ENCODE data around the gene RMDN2. TPM values are rescaled to one million over a fixed set of nuclear protein-coding genes. Genes with fewer than 3 reads are reported as not detected.
A peak's percentile ranks its signal among the peaks of the same experiment; 100 is the strongest.
"Not testable (repeated sequence)": the region's sequence is repeated elsewhere in the genome, so short reads cannot be mapped to it uniquely, and the experiment has no call there.

RMDN2 gene
- total RNA-seq, 8 experiments from 2014 or later, result 5.1 to 13.9 (median 8.1) TPM

DNA sequence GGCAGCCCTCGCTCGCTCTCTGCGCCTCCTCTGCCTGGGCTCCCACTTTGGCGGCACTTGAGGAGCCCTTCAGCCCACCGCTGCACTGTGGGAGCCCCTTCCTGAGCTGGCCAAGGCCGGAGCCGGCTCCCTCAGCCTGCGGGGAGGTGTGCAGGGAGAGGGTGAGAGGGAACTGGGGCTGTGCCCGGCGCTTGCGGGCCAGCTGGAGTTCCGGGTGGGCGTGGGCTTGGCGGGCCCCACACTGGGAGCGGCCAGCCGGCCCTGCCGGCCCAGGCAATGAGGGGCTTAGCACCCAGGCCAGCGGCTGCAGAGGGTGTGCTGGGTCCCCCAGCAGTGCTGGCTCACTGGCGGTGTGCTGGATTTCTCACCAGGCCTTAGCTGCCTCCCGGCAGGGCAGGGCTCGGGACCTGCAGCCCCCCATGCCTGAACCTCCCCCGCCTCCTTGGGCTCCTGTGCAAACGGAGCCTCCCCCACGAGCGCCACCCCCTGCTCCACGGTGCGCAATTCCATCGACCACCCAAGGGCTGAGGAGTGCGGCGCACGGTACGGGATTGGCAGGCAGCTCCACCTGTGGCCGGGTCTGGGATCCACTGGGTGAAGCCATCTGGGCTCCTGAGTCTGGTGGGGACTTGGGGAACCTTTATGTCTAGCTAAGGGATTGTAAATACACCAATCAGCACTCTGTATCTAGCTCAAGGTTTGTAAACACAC, 95.4 kb downstream of the RMDN2 start:
- H3K27ac ChIP-seq; H3K4me3 ChIP-seq; ATAC-seq (replicated peaks in 6 of 8); in situ Hi-C loops (cut with MboI; ENCODE audit: low pct_unique_long_range_greater_than_20kb in 2 of 9, low sequenced_read_pairs in 9 of 9, unreplicated experiment in 9 of 9); H3K4me1 ChIP-seq (replicated peaks in 1 of 2): not testable (repeated sequence)
- 80 to 100% (median 91%) methylated on average over 2 to 4 of the region's 33 CpGs; no CpG with 5 or more reads in 7 of the 10 experiments for WGBS, 10 experiments

DNA sequence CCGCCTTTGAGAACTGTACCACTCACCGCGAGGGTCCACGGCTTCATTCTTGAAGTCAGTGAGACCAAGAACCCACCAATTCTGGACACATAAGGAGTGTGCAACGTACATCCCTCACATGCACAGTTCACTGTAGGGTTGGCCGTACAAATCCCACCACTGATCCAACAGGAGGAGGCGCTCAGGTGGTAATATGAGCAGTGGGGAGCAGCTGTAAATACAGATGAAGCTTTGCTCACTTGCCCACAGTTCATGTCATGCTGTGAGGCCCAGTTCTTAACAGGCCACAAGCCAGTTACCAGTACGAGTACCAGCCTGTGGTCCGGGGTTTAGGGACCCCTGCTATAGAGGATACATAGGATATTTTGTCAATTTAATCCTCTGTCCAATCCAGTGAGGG, 96.5 kb downstream of the RMDN2 start:
- WGBS, 10 experiments, result 67 to 100% (median 96%) methylated on average over 1 to 6 of the region's 9 CpGs; no CpG with 5 or more reads in 5 of the 10 experiments
- Histone ChIP-seq H3K4me1 (replicated peaks in 1 of 2) (no peaks in the 10 kb centered on the region), H3K4me3 (no peak overlapping the region), H3K27ac (no peak overlapping the region)
- no peak for ATAC-seq (replicated peaks in 6 of 8)
- in situ Hi-C loops (cut with MboI; ENCODE audit: low pct_unique_long_range_greater_than_20kb in 2 of 9, low sequenced_read_pairs in 9 of 9, unreplicated experiment in 9 of 9), result no loop called here

DNA sequence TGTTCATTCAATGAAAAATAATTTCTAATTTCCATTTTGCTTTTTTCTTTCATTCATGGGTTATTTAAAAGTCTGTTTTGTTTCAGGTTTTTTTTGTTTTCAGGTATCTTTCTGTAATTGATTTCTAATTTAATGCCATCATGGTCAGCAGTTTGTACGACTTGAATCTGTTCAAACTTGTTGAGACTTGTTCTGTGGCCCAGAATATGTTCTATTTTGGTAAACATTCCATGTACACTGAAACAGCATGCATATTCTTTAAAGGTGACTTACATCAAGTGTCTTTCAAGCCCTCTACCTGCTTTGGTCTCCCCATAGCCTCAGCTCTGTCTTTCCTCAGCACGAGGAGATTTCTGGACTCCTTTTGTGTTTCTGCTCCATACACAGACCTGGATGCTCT, 101.8 kb downstream of the RMDN2 start:
- H3K27ac ChIP-seq, result no peak overlapping the region
- in situ Hi-C loops (cut with MboI; ENCODE audit: low pct_unique_long_range_greater_than_20kb in 2 of 9, low sequenced_read_pairs in 9 of 9, unreplicated experiment in 9 of 9), result no loop called here
- H3K4me3 ChIP-seq, result no peak overlapping the region
- 43 to 100% (median 80%) methylated on average over 1 to 2 of the region's 2 CpGs for WGBS, 10 experiments
- peak in 1 of 8 experiments; percentile 25 for ATAC-seq (replicated peaks in 6 of 8)
- H3K4me1 ChIP-seq (replicated peaks in 1 of 2), result no peaks in the 10 kb centered on the region

DNA sequence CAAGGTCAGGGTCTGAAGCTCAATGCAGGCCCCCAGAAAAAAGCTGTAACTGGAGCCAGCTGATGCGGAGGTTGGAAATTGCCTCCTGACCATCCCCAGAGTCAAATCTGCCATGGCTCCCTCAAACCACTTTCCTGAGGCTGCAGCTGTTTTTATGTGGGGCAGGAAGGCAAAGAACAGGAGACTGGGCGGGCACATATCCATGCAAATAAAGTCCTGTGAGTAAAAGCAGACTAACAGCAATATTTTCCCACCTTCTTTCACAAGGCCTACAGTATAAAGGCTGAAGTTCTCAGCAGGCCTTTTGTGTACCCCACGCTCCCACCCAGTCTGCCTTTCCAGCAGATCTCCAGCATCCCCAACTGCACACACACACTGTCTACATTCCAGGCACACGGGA, 103.7 kb downstream of the RMDN2 start:
- Histone ChIP-seq H3K27ac (no peak overlapping the region), H3K4me3 (no peak overlapping the region), H3K4me1 (replicated peaks in 1 of 2) (no peaks in the 10 kb centered on the region)
- in situ Hi-C loops (cut with MboI; ENCODE audit: low pct_unique_long_range_greater_than_20kb in 2 of 9, low sequenced_read_pairs in 9 of 9, unreplicated experiment in 9 of 9), result no loop called here
- WGBS, 10 experiments, result 33 to 100% (median 77%) methylated on average over 1 to 4 of the region's 4 CpGs; no CpG with 5 or more reads in 2 of the 10 experiments
- ATAC-seq (replicated peaks in 6 of 8), result peak in 2 of 8 experiments; percentile 59 to 87

DNA sequence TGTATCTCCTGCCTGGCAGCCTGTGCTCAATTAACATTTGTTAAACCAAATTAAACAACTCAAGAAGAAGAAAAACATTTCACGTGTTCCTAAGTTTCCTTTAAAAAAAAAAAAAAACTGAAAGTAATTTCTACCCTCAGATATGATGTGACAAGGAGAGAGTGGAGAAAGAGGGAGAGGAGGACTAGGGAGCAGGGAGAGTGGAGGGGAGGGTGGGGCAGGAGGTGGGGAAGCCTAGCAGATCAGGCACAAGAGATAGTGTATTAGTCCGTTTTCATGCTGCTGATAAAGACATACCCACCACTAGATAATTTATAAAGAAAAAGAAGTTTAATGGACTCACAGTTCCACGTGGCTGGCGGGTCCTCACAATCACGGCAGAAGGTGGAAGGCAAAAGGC, 104.4 kb downstream of the RMDN2 start:
- no peak for ATAC-seq (replicated peaks in 6 of 8)
- H3K27ac ChIP-seq, result no peak overlapping the region
- H3K4me3 ChIP-seq, result no peak overlapping the region
- in situ Hi-C loops (cut with MboI; ENCODE audit: low pct_unique_long_range_greater_than_20kb in 2 of 9, low sequenced_read_pairs in 9 of 9, unreplicated experiment in 9 of 9), result no loop called here
- WGBS, 10 experiments, result 60 to 100% (median 74%) methylated on average over 1 to 4 of the region's 5 CpGs; no CpG with 5 or more reads in 1 of the 10 experiments
- H3K4me1 ChIP-seq (replicated peaks in 1 of 2), result no peaks in the 10 kb centered on the region

DNA sequence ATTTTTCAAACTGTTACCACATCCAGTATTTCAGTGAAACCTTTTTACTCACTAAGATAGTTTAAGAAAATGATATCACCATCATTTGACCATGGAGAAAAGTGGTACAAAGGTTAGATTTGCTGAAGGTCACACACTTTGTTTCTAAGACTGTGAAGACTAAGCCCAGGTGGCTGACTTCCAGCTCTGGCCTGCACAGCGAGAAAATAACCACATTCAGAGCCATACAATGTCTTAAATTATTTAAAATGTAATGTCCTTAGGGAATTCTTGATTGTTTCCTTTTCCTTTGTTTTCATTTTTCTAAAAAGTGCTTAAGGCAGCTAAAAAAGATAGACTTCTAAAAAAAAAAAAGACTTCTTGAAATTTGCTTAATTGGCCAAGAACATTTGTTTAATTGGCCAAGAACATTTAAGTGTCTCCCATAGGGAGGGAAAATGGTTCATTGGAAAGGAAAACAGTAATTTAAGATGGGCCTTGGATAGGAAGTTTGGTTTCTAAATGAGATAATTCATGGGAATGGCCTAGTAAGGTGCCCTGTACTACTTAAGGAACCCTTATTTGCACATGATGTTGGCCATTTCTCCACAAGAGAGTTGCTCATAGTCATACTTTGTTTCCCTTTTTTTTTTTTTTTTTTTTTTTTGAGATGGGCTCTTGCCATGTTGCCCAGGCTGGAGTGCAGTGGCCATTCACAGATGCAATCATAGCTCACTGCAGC, 105.7 kb downstream of the RMDN2 start:
- in situ Hi-C loops (cut with MboI; ENCODE audit: low pct_unique_long_range_greater_than_20kb in 2 of 9, low sequenced_read_pairs in 9 of 9, unreplicated experiment in 9 of 9), result no loop called here
- Histone ChIP-seq H3K4me1 (replicated peaks in 1 of 2) (no peaks in the 10 kb centered on the region), H3K4me3 (no peak overlapping the region), H3K27ac (no peak overlapping the region)
- WGBS, 10 experiments, result 40 to 100% (median 88%) methylated on average over 1 of the region's 1 CpG; no CpG with 5 or more reads in 3 of the 10 experiments
- ATAC-seq (replicated peaks in 6 of 8), result no peak

DNA sequence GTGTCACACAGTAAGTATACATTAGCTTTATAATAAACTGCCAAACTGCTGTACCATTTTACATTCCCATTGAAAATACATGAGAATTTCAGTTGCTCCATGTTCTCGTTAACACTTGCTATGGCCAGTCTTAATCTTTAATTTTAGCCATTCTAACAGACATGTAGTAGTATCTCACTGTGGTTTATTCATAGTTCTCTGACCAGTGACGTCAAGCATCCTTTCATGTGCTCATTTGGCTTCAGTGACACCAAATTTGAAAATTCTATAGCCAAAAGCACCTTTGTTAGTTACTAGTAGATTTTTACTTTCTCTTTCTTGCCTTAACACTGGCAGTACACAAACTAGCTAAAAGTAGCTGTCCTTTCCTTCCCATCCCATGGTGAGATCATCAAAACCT, 107.9 kb downstream of the RMDN2 start:
- no peaks in the 10 kb centered on the region for H3K4me1 ChIP-seq (replicated peaks in 1 of 2)
- WGBS, 10 experiments, result 53 to 94% (median 86%) methylated on average over 1 to 2 of the region's 2 CpGs
- in situ Hi-C loops (cut with MboI; ENCODE audit: low pct_unique_long_range_greater_than_20kb in 2 of 9, low sequenced_read_pairs in 9 of 9, unreplicated experiment in 9 of 9), result no loop called here
- H3K27ac ChIP-seq, result no peak overlapping the region
- no peak overlapping the region for H3K4me3 ChIP-seq
- ATAC-seq (replicated peaks in 6 of 8), result no peak

DNA sequence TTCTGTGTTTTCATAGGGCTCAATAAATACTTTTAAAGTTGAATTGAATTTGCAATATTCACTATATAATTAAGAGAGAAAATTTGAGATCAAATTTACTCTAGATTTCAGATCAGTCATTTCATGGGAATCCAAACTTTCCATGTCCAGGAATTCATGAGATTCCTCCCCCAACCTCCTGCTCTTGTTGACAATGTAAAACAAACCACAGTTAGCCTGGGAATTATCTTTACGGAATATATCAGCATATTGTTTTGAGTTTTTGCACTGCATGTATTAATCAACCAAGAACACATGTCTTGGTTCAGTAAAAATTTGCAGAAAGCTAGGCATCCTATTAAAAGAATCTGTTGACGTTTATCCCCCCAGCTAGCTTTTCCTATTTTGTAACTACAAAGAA, 108.6 kb downstream of the RMDN2 start:
- WGBS, 10 experiments, result 0 to 100% (median 60%) methylated on average over 1 to 2 of the region's 2 CpGs
- in situ Hi-C loops (cut with MboI; ENCODE audit: low pct_unique_long_range_greater_than_20kb in 2 of 9, low sequenced_read_pairs in 9 of 9, unreplicated experiment in 9 of 9), result no loop called here

DNA sequence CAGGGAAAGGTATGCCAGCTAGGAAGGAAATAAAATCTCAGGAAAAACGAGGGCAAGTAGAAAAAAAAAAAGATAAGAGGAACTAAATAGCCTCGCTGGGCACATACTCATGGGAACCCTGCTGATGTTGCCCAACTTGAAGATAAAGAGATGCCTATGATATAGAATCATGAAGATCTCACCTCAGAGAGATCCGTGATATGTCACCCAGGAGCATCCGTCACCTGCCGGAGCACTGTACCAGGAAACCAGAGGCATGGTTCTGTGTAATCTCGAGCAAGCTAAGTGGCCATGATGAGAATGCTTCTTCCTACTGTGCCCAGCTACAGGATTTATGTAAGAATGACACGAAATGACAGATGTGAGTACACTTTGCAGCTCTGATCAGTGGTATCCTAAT, 110.9 kb downstream of the RMDN2 start:
- Histone ChIP-seq H3K4me3 (no peak overlapping the region), H3K27ac (no peak overlapping the region), H3K4me1 (replicated peaks in 1 of 2) (no peaks in the 10 kb centered on the region)
- ATAC-seq (replicated peaks in 6 of 8), result no peak
- in situ Hi-C loops (cut with MboI; ENCODE audit: low pct_unique_long_range_greater_than_20kb in 2 of 9, low sequenced_read_pairs in 9 of 9, unreplicated experiment in 9 of 9), result no loop called here
- 33 to 93% (median 83%) methylated on average over 1 to 6 of the region's 7 CpGs; no CpG with 5 or more reads in 1 of the 10 experiments for WGBS, 10 experiments

More for the DNA sequence above, 108.6 kb downstream of the RMDN2 start:
- Histone ChIP-seq H3K4me1 (replicated peaks in 1 of 2) (no peaks in the 10 kb centered on the region), H3K27ac (no peak overlapping the region), H3K4me3 (no peak overlapping the region)
- peak in 2 of 8 experiments; percentile 6 to 69 for ATAC-seq (replicated peaks in 6 of 8)

DNA sequence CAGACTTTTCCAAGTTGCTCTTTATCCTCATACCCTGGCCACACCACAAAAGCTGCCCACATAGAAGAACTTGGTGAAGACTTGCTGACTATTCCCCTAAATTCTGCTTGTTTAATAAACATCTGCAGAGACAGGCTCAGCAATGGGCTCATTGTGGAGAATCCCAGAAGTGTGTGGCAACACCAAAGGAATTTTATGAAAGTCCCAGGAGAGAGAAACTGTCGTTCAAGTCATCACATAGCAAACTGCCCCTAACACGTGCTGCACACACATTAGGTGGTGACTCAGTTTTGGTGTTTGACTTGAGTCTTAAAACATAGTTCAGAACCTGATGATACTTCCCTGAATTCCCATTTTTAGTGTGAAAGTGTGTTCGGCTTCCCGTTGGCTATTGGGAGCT, 112.2 kb downstream of the RMDN2 start:
- H3K27ac ChIP-seq, result no peak overlapping the region
- in situ Hi-C loops (cut with MboI; ENCODE audit: low pct_unique_long_range_greater_than_20kb in 2 of 9, low sequenced_read_pairs in 9 of 9, unreplicated experiment in 9 of 9), result no loop called here
- no peak overlapping the region for H3K4me3 ChIP-seq
- no peaks in the 10 kb centered on the region for H3K4me1 ChIP-seq (replicated peaks in 1 of 2)
- 0 to 100% (median 93%) methylated on average over 1 to 4 of the region's 4 CpGs; no CpG with 5 or more reads in 3 of the 10 experiments for WGBS, 10 experiments
- ATAC-seq (replicated peaks in 6 of 8), result no peak

DNA sequence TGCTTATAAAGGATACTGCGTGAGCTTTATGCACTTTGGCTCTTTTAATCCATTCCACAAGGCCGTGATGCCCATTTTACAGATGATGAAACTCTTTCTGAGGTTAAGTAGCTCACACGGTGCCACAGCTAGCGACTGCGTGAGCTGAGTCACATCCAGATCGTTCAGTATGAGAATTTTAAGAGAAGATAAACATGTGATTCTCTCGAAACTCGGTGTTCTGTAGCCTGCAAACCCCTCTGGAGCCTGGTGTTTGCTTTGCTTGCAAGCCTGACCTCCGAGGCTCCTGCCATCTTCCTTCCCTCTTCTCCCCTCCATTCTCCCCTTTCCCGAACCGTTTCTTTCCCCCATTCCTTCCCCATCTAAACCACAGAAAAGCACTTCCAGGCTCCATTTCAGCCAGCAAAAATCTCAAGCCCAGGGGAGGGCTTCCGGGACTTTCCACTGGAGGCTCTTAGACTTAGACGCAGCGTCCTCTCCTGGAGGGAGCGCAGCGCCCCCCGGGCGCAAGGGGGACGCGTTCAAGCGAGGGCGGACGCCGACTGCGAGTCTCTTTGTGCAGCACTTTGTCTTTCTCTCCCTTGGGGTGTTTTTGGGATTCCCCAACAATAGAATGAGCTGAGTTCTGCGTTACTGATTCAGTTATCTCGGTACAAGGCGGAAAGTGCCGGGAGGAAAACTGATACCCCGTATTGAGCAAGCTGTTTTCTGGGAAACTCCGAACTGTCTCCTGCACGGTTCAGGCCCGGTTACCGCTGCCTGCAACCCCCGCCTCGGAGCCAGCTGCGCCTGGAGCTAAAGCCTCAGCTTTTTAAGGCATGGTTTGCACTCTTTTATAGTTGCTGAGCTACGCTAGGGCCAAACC, 112.9 kb downstream of the RMDN2 start:
- Histone ChIP-seq H3K4me3 (no peak overlapping the region), H3K27ac (no peak overlapping the region), H3K4me1 (replicated peaks in 1 of 2) (no peaks in the 10 kb centered on the region)
- peak in 7 of 8 experiments; percentile 25 to 87 (median 61) for ATAC-seq (replicated peaks in 6 of 8)
- WGBS, 10 experiments, result 25 to 82% (median 47%) methylated on average over 4 to 23 of the region's 38 CpGs; no CpG with 5 or more reads in 2 of the 10 experiments
- in situ Hi-C loops (cut with MboI; ENCODE audit: low pct_unique_long_range_greater_than_20kb in 2 of 9, low sequenced_read_pairs in 9 of 9, unreplicated experiment in 9 of 9), result no loop called here

DNA sequence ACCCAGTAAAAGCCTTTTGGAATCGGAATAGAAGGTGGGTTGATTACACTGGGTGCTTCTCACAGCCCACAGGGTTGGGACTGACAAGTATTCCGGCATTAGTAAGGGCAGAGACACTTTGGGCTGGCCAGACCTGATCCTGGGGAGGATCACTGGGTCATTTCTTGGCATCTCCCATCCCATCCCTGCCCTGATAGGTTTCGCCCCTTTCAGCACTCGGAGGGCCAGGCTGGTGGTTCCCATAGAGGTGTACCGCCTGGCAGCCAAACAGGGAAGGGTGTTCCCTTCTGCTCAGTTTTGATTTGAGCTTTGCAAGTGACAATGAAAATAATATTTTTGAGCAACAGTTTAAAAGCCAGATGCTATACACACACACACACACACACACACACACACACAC, 113.6 kb downstream of the RMDN2 start:
- peak in 4 of 8 experiments; percentile 8 to 32 (median 29) for ATAC-seq (replicated peaks in 6 of 8)

More for the DNA sequence above, 113.6 kb downstream of the RMDN2 start:
- in situ Hi-C loops (cut with MboI; ENCODE audit: low pct_unique_long_range_greater_than_20kb in 2 of 9, low sequenced_read_pairs in 9 of 9, unreplicated experiment in 9 of 9), result no loop called here
- H3K27ac ChIP-seq, result no peak overlapping the region
- H3K4me3 ChIP-seq, result no peak overlapping the region
- WGBS, 10 experiments, result 60 to 100% (median 88%) methylated on average over 1 to 3 of the region's 5 CpGs; no CpG with 5 or more reads in 5 of the 10 experiments
- H3K4me1 ChIP-seq (replicated peaks in 1 of 2), result no peaks in the 10 kb centered on the region
